Smooth muscle cell of the brain vasculature (primary cell): ENCODE measurements around the gene CYSRT1.
"Not testable (repeated sequence)": the region's sequence is repeated elsewhere in the genome, so short reads cannot be mapped to it uniquely, and the experiment has no call there.

Source experiments
- DNase-seq: peaks from one replicate; pipeline ENCODE4 v3.0.0-alpha.2; 2012; ENCODE audit warnings: low read depth, low spot score

The CYSRT1 gene

DNA sequence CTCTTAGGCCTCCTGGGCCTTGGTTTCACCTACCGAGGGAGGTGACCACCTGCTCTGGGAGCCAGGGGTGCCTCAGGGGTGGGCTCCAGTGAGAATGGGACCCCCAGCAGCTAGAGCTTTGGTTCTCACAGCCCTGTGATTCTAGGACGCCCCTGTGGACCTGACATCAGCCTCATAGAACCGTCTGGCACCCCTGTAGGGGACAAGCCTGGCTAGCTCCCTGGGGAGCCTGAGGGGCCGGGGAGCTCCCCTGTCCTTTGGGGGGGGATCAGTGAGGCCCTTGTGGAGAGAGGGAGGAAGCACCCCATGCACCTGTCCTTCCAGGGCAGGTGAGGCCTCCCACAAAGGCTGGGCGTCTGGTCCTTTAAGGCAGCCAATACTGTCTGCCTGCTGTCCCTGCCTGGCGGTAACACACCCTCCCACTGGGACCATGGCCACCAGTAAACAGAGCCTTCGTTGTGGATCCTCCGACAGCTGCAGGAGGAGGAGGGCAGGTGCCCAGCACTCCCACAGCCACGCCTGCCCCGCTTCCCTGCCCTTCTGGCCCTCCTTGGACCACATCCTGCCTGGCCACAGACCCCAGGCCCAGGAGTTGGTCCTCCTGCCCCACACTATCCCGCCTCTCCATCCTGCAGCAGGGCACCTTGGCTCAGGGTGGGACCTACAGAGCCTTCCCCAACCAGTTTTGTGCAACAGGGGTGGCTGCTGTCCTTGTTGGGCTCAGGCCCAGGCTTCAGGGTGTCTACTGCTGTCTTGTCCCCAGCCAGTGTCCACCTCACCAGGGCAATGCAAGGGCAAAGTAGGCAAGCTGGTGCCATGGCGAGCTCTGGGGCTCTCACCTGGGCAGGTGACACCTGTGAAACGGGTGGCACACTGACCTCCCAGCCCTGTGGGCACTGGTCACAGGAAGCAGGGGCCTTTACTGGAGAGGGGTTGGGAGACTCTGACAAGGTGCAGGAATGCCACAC, 13.1 kb downstream of the CYSRT1 start:
- DNase-seq = no peak

DNA sequence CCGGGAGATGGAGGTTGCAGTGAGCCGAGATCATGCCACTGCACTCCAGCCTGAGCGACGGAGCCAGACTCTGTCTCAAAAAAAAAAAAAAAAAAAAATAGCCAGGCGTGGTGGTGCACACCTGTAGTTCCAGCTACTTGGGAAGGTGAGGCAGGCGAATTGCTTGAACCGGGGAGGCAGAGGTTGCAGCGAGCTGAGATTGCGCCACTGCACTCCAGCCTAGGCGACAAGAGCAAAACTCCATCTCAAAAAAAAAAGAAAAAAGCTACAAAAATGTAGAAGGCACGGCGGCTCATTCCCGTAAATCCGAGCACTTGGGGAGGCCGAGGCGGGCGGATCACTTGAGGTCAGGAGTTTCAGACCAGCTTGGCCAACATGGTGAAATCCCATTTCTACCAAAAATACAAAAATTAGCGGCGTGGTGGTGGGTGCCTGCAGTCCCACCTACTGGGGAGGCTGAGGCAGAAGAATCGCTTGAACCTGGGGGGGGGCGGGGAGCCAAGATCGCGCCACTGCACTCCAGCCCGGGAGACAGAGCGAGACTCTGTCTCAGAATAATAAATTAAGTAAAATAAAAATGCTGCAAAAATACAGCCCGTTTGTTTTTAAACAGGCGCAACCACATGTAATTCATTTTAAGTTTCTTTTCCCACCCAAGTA, 14.7 kb downstream of the CYSRT1 start:
- DNase-seq = not testable (repeated sequence)

DNA sequence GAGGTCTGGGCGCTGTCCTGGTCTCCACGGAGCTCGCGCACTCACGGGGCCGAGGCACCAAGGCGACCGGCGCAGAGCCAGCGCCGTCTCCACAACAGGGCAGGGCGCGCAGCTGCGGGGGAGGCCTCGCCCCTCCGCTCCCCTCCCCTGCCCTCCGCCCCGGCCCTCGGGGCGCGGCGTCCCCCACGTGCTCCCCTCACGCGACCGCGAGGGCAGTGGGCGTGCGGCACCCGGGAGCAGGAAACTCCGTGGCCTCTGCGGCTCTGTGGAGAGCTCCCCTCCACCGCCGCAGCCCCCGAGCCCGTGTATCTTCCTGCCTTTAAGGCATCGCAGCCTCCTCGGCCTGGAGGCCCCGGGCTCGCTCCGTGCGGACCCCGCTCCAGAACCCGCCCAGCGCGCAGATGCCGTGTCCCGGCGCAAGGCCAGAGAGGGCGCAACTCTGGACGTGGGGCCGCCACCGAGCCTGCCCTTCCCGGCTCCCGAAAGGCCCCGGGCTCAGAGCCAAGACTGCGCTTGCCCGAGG, 15.4 kb downstream of the CYSRT1 start:
- DNase-seq = peak; percentile 35

DNA sequence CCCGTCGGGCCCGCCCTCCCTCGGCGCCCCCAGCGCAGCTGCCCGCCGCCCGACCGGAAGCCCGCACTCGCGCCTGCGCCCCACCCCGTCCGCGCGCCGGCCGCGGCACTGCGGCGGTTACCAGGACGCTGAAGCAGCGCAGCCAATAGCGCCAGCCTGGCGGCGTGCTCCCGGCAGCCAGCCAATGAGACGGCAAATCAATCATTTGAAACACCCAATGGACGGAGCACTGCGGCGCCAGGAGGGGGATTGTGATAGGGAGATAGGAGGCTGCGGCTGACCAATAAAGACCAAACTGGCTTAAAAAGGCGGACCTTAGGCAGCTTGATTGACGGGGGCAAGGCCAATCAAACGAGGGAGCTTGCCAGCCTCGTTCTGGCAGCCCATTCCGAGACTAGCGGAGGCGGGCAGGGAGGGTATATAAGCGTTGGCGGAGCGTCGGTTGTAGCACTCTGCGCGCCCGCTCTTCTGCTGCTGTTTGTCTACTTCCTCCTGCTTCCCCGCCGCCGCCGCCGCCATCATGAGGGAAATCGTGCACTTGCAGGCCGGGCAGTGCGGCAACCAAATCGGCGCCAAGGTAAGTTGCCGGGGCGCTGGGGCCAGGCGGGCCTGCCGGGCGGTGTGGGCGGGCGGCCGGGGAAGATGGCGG, 16.0 kb downstream of the CYSRT1 start, which contains the start of gene TUBB4B:
Gene TUBB4B, plus strand, starts transcription at position 447 of the 649 bp plus-strand sequence. Its CDS starts 74 bp downstream, at position 521.
- DNase-seq = peak; percentile 100

DNA sequence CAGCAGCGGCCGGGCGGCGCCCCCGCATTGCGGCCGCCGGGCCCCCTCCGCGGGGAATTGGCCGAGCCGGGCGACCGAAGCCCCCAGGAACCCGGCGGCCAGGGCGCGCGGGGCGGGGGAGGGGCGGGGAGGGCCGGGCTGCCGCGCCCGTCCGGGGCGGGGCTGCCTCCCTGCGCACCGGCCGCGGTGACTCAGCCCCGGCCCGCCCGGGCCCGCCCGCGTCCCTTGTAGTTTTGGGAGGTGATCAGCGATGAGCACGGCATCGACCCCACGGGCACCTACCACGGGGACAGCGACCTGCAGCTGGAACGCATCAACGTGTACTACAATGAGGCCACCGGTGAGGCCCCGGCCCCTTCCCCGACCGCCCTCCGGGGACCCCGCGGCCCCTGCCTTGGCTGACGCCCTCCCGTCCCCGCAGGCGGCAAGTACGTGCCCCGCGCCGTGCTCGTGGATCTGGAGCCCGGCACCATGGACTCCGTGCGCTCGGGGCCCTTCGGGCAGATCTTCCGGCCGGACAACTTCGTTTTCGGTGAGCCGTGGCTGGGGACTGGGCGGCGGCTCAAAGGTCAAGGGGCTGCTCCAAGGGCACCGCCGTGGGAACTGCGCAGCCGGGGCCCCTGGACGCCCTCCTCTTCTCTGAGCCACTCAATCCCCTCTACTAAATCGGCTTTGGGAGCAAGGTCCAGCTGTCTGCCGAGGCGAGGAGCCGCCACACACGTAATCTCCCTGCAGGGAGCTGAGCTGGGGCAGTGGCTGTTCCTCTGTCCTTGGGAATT, 16.7 kb downstream of the CYSRT1 start:
- no peak for DNase-seq

DNA sequence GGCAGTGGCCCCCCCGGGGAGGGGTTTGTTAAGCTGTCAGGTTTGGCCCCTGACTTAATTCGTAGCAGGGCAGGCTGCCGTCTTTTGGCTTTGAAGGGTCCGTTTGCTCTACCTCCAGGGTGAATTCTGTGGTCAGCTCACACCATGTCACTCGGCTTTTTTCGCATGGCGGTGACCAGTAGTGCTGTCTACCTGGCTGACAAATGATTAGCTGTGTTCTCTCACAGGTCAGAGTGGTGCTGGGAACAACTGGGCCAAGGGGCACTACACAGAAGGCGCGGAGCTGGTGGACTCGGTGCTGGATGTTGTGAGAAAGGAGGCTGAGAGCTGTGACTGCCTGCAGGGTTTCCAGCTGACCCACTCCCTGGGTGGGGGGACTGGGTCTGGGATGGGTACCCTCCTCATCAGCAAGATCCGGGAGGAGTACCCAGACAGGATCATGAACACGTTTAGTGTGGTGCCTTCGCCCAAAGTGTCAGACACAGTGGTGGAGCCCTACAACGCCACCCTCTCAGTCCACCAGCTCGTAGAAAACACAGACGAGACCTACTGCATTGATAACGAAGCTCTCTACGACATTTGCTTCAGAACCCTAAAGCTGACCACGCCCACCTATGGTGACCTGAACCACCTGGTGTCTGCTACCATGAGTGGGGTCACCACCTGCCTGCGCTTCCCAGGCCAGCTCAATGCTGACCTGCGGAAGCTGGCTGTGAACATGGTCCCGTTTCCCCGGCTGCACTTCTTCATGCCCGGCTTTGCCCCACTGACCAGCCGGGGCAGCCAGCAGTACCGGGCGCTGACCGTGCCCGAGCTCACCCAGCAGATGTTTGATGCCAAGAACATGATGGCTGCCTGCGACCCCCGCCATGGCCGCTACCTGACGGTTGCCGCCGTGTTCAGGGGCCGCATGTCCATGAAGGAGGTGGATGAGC, 17.6 kb downstream of the CYSRT1 start:
- DNase-seq = no peak

DNA sequence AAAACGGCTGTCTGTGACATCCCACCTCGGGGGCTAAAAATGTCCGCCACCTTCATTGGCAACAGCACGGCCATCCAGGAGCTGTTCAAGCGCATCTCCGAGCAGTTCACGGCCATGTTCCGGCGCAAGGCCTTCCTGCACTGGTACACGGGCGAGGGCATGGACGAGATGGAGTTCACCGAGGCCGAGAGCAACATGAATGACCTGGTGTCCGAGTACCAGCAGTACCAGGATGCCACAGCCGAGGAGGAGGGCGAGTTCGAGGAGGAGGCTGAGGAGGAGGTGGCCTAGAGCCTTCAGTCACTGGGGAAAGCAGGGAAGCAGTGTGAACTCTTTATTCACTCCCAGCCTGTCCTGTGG, 18.3 kb downstream of the CYSRT1 start:
- not testable (repeated sequence) for DNase-seq

- no peak for DNase-seq
Observed at GRCh38 chr9:137243626-137244485, 18.9 kb downstream of the CYSRT1 start.

GRCh38 chr9:137244486-137245449, 19.8 kb downstream of the CYSRT1 start:
- no peak for DNase-seq

GRCh38 chr9:137245450-137246421, 20.8 kb downstream of the CYSRT1 start:
- no peak for DNase-seq

DNA sequence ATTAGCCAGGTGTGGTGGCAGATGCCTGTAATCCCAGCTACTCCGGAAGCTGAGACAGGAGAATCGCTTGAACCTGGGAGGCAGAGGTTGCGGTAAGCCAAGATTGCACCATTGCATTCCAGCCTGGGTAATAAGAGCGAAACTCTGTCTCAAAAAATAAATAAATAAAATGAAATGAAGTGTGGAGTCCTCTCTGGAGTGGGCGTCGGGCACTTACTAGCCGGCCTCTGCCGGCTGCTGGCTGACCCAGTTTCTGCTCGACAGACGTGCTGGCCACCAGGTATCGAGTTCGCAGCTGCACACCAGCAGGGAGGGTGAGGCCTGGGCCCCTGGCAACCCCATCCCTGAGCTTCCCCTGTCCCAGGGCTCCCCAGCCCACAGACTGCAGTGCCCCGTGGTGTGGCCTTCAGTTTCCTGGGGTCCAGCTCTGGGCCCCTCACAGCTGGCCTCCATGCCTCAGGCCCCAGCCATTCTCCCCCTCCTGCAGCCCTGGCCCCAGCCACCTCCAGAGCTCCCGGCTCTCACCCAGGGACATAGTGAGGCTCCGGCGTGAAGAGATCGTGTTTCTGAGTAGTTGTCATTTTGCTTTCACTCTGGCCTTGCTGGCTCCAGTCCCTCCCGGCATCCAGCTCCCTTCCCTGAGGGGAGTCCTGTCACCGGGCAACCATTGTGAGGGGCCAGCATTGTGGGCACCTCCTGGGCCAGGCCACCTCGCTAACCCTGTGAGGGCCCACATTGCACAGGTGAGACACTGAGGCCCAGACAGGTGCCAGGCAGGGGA, 22.4 kb downstream of the CYSRT1 start:
- DNase-seq = no peak

DNA sequence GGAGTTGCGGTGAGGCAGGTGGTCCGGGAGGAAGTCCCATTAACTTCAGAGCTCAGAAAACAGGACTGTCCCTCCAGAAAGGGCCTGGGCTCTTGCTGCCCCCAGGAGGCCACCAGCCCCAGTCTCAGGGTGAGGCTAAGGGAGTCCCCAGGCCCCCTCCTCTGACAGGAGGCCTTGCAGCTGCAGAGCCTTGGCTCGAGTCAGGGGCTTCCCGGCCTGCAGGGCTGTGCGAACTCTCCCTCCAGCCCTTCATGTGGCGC, 22.9 kb downstream of the CYSRT1 start:
- DNase-seq = no peak

DNA sequence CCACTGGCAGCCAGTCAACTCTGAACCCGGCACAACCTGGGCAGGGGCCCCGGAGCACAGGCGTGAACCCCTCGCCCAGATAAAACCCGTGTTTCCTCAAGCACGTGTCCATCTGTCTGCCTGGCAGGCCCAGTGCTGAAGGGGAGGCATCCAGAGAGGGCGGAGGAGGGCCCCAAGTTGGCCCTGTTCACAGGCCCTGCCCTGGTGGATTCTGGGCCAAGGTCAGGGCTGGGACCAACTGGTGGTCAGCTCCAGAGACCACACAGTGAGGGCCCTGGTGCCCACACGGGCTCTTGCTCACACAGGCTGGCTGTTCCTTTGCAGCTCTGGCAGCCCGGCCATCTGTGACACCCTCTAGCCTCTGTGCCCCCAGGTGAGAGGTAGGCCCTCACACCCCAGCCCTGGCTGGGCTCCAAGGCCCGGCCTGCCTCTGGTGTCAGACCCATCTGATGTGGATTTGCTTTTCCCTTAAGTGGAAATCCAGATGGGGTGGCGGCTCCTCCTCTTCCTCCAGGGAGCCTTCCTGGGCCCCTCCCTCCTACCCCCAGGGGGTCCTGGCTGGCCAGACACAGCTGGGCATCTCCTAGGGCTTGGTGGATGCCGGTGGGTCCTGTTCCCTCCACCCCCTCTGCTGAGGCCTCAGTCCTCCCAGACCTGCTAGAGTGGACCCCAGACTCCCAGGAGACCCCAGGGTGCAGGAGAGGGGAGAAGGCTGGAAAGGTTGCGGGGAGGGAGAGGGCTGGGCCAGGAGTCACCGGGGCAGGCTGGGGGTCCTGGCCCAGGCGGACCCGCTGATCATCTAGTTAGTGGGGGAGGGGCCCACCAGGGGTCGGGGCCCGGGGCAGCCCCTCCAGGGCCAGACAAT, 25.6 kb downstream of the CYSRT1 start:
- no peak for DNase-seq

GRCh38 chr9:137251194-137251461, 26.2 kb downstream of the CYSRT1 start, which contains the start of gene STPG3:
Gene STPG3, plus strand, starts transcription at chr9:137251286. Its CDS starts 1 bp downstream, at chr9:137251287.
- DNase-seq = no peak

- DNase-seq = no peak
Observed at GRCh38 chr9:137251490-137252268, 26.7 kb downstream of the CYSRT1 start.
